GM23338 (cell line): ENCODE data around the gene COL4A2. TPM values are rescaled to one million over a fixed set of nuclear protein-coding genes. Genes with fewer than 3 reads are reported as not detected.

Experiments
- ATAC-seq: fragments of 200-7000 bp; cut with Tn5 transposase; 3 replicates; pipeline ENCODE4 v1.9.1; 2020
- DNase-seq: peaks from one replicate; pipeline ENCODE4 v3.0.0-alpha.2; 2015; ENCODE audit warnings: low spot score
- H2AFZ ChIP-seq: fragments of 200-600 bp; sonication (generic); 2 replicates; pipeline ENCODE4 v1.8.0; 2016; ENCODE audit warnings: antibody characterized with exemption, mild to moderate bottlenecking, moderate library complexity
- H3F3A ChIP-seq: fragments of 200-600 bp; sonication (generic); replicated peaks from 2 replicates; pipeline ENCODE4 v1.8.0; 2017; ENCODE audit warnings: antibody characterized with exemption, mixed run types, low read depth
- H3K27ac ChIP-seq: fragments of 200-600 bp; sonication (generic); 2 replicates; pipeline ENCODE4 v1.6.1; 2016; ENCODE audit warnings: low read depth
- H3K27me3 ChIP-seq: fragments of 200-600 bp; sonication (generic); 2 replicates; pipeline ENCODE4 v1.8.0; 2016; ENCODE audit warnings: mild to moderate bottlenecking, mixed run types, moderate library complexity; ENCODE audit not compliant: insufficient read depth
- H3K36me3 ChIP-seq: fragments of 200-600 bp; sonication (generic); 2 replicates; pipeline ENCODE4 v1.8.0; 2016; ENCODE audit warnings: mild to moderate bottlenecking; ENCODE audit not compliant: insufficient read depth
- H3K4me1 ChIP-seq: fragments of 200-600 bp; sonication (generic); 2 replicates; pipeline ENCODE4 v1.8.0; 2016; ENCODE audit warnings: mild to moderate bottlenecking, moderate library complexity; ENCODE audit not compliant: insufficient read depth
- H3K4me2 ChIP-seq: fragments of 200-600 bp; sonication (generic); 2 replicates; pipeline ENCODE4 v1.7.1; 2017; ENCODE audit warnings: mixed run types
- H3K4me3 ChIP-seq: fragments of 200-600 bp; sonication (generic); 2 replicates; pipeline ENCODE4 v1.6.1; 2016; ENCODE audit warnings: mixed run types
- H3K79me2 ChIP-seq: fragments of 200-600 bp; sonication (generic); replicated peaks from 2 replicates; pipeline ENCODE4 v1.8.0; 2017; ENCODE audit warnings: mild to moderate bottlenecking; ENCODE audit not compliant: insufficient read depth
- H3K9me2 ChIP-seq: fragments of 200-600 bp; sonication (generic); 2 replicates; pipeline ENCODE4 v1.8.0; 2017; ENCODE audit not compliant: insufficient read depth
- H4K20me1 ChIP-seq: fragments of 200-600 bp; sonication (generic); replicated peaks from 2 replicates; pipeline ENCODE4 v1.8.0; 2017; ENCODE audit warnings: mild to moderate bottlenecking; ENCODE audit not compliant: insufficient read depth
- H3K27ac Mint-ChIP-seq: 2 replicates; pipeline ENCODE4 v1.8.0; 2020; ENCODE audit warnings: inconsistent platforms, mild to moderate bottlenecking, moderate library complexity, mixed read lengths
- H3K27me3 Mint-ChIP-seq: 3 replicates; pipeline ENCODE4 v1.8.0; 2022; ENCODE audit warnings: low read depth, mild to moderate bottlenecking, moderate library complexity, mixed read lengths, inconsistent platforms; ENCODE audit not compliant: insufficient read depth, poor library complexity
- H3K36me3 Mint-ChIP-seq: 3 replicates; pipeline ENCODE4 v1.8.0; 2021; ENCODE audit warnings: low read depth, mild to moderate bottlenecking, inconsistent platforms, moderate library complexity, mixed read lengths
- H3K4me1 Mint-ChIP-seq: 3 replicates; pipeline ENCODE4 v1.8.0; 2020; ENCODE audit warnings: mild to moderate bottlenecking, inconsistent platforms, mixed read lengths
- H3K4me3 Mint-ChIP-seq: 3 replicates; pipeline ENCODE4 v1.8.0; 2021; ENCODE audit warnings: moderate library complexity, mild to moderate bottlenecking, inconsistent platforms, mixed read lengths
- H3K9me3 Mint-ChIP-seq: 3 replicates; pipeline ENCODE4 v1.8.0; 2020; ENCODE audit warnings: moderate library complexity, mild to moderate bottlenecking, inconsistent platforms, mixed read lengths
- CREB1 ChIP-seq: fragments of 250-450 bp; sonication (Bioruptor Pico); IDR thresholded peaks from 2 replicates; pipeline ENCODE4 v1.5.0; 2020; ENCODE audit warnings: low read depth, mild to moderate bottlenecking, moderate library complexity
- EZH2phosphoT487 ChIP-seq: fragments of 200-600 bp; sonication (generic); IDR thresholded peaks from one replicate; pipeline ENCODE4 v1.8.1; 2018; ENCODE audit warnings: antibody characterized with exemption; ENCODE audit not compliant: unreplicated experiment
- JUNB ChIP-seq: IDR thresholded peaks from one replicate; pipeline ENCODE4 v1.6.1; 2016; ENCODE audit warnings: antibody characterized with exemption; ENCODE audit not compliant: unreplicated experiment
- NANOG ChIP-seq: IDR thresholded peaks from 2 replicates; pipeline ENCODE4 v1.6.1; 2016; ENCODE audit warnings: antibody characterized with exemption, borderline replicate concordance
- POLR2AphosphoS5 ChIP-seq: IDR thresholded peaks from 2 replicates; pipeline ENCODE4 v1.6.1; 2016; ENCODE audit warnings: antibody characterized with exemption, low read depth
- polyA plus RNA-seq: library from polyadenylated mRNA; unstranded; fragments of >200 nt; fragmentation: Nextera tagmentation; extraction: Ambion mirVana; gene quantifications from 2 replicates; pipeline ENCODE4 v1.2.1, GENCODE V29; 2016
- total RNA-seq: library from RNA; depleted of rRNA; stranded (reverse); fragments of >200 nt; shearing (Covaris generic); gene quantifications from 2 replicates; pipeline ENCODE4 v1.2.3, GENCODE V29; 2014
- TF ChIP-seq, protein P1 (sequence below), 2 experiments: fragments of 200-600 bp in 1 of 2; sonication (generic) in 1 of 2; conservative IDR thresholded peaks; 2 replicates each; pipeline versions ENCODE4 v1.5.1 to v1.6.1; 2016 to 2017; ENCODE audit warnings: antibody characterized with exemption in 2 of 2, low read depth in 2 of 2, mild to moderate bottlenecking in 2 of 2, moderate library complexity in 1 of 2
- TF ChIP-seq, protein P2 (sequence below): fragments of 250-450 bp; sonication (Bioruptor Pico); IDR thresholded peaks from 2 replicates; pipeline ENCODE4 v1.5.0; 2020; ENCODE audit warnings: mild to moderate bottlenecking, moderate library complexity
- TF ChIP-seq, protein P3 (sequence below): IDR thresholded peaks from one replicate; pipeline ENCODE4 v1.6.1; 2018; ENCODE audit warnings: antibody characterized with exemption; ENCODE audit not compliant: unreplicated experiment

The COL4A2 gene
- total and polyA plus RNA-seq, 2 experiments from 2014 or later, result 37.4 to 131 TPM

DNA sequence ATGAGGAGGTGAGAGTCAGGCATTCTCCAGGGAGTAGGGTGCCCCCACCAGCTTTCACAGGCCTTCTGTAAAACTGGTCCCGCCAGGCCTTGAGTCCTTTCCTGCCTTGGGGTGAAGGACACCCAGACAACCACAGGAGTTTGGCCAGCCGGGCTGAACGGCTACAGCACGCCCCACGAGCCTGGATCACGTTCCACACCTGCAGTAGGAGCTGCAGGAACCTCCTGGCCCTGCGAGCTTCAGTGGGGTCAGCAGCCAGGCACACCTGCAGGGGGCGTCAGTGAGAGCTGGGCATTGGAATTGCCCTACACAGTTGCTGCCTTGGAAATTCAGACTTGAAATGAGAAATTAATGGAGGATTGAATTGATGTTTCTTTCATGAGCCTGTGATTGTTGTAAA, 45.7 kb downstream of the COL4A2 start:
- no peaks in the 10 kb centered on the region for H3K9me2 ChIP-seq
- peak; percentile 74 for ATAC-seq
- Mint-ChIP-seq H3K9me3 (no peaks in the 10 kb centered on the region), H3K4me3 (no peak overlapping the region), H3K27ac (no peak overlapping the region; the same call in 1 of the 2 replicates), H3K27me3 (peaks cover 8% of the 10 kb centered on the region), H3K36me3 (no peaks in the 10 kb centered on the region), H3K4me1 (peaks cover 43% of the 10 kb centered on the region)
- peaks cover 3% of the 10 kb centered on the region for H4K20me1 ChIP-seq
- H2AFZ ChIP-seq, result no peak overlapping the region
- no peak overlapping the region for H3K4me3 ChIP-seq
- H3K4me2 ChIP-seq, result no peak overlapping the region
- H3F3A ChIP-seq, result no peaks in the 10 kb centered on the region
- TF ChIP-seq POLR2AphosphoS5, result no peak
- TF ChIP-seq, protein P1, sequence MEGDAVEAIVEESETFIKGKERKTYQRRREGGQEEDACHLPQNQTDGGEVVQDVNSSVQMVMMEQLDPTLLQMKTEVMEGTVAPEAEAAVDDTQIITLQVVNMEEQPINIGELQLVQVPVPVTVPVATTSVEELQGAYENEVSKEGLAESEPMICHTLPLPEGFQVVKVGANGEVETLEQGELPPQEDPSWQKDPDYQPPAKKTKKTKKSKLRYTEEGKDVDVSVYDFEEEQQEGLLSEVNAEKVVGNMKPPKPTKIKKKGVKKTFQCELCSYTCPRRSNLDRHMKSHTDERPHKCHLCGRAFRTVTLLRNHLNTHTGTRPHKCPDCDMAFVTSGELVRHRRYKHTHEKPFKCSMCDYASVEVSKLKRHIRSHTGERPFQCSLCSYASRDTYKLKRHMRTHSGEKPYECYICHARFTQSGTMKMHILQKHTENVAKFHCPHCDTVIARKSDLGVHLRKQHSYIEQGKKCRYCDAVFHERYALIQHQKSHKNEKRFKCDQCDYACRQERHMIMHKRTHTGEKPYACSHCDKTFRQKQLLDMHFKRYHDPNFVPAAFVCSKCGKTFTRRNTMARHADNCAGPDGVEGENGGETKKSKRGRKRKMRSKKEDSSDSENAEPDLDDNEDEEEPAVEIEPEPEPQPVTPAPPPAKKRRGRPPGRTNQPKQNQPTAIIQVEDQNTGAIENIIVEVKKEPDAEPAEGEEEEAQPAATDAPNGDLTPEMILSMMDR (conservative IDR thresholded peaks at IDR 0.05; ENCODE audit: low read depth in 2 of 2), result peak; percentile 83 to 85
- H3K27me3 ChIP-seq, result no peaks in the 10 kb centered on the region
- DNase-seq, result peak; percentile 72
- H3K79me2 ChIP-seq, result peaks cover 22% of the 10 kb centered on the region
- H3K27ac ChIP-seq, result no peak overlapping the region
- H3K4me1 ChIP-seq, result peaks cover 28% of the 10 kb centered on the region
- no peaks in the 10 kb centered on the region for H3K36me3 ChIP-seq

DNA sequence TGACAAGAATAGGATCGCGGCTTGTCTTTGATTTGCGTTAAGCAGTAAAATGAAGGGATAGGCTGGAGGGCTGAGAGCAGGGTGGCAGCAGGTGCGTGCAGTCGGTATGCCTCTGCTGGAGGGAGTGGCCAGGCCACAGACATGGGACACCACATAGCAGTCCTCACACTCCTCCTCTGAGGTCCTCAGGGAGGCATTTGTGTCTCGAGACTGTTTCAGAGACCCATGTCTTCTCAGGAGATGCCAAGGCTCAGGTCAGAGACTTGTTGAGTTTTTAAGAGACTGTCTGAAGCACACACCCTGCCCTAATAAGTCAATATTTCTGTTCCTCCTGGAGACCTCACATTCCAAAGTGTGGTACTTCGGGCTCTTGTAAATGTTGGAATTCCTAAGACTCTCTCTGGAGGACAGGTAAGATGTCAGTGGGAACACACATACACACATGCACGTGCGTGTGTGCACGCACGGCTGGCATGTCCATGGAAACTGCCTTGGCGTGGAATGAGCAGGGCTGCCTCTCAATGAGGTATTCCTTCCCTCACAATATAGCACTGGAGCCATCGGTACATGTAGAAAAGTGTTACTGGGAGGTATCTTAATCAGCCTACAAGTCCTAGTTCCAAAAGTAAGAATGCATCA, 46.4 kb downstream of the COL4A2 start:
- no peak overlapping the region for H3K4me2 ChIP-seq
- no peaks in the 10 kb centered on the region for H3F3A ChIP-seq
- H2AFZ ChIP-seq, result no peak overlapping the region
- Mint-ChIP-seq H3K4me1 (peaks cover 43% of the 10 kb centered on the region), H3K4me3 (no peak overlapping the region), H3K9me3 (no peaks in the 10 kb centered on the region), H3K27ac (no peak overlapping the region), H3K36me3 (peaks cover 2% of the 10 kb centered on the region; the same call in 1 of the 3 replicates), H3K27me3 (peaks cover 5% of the 10 kb centered on the region)
- ATAC-seq, result peak; percentile 12; the same call in 2 of the 3 replicates
- peaks cover 5% of the 10 kb centered on the region; the same call in 1 of the 2 replicates for H3K36me3 ChIP-seq
- H3K4me1 ChIP-seq, result peaks cover 28% of the 10 kb centered on the region
- H4K20me1 ChIP-seq, result peaks cover 3% of the 10 kb centered on the region
- H3K4me3 ChIP-seq, result no peak overlapping the region
- TF ChIP-seq CREB1 (CRISPR knock-in tag) (no peak), EZH2phosphoT487 (no peak), POLR2AphosphoS5 (no peak), JUNB (no peak), NANOG (no peak)
- TF ChIP-seq, protein P2, sequence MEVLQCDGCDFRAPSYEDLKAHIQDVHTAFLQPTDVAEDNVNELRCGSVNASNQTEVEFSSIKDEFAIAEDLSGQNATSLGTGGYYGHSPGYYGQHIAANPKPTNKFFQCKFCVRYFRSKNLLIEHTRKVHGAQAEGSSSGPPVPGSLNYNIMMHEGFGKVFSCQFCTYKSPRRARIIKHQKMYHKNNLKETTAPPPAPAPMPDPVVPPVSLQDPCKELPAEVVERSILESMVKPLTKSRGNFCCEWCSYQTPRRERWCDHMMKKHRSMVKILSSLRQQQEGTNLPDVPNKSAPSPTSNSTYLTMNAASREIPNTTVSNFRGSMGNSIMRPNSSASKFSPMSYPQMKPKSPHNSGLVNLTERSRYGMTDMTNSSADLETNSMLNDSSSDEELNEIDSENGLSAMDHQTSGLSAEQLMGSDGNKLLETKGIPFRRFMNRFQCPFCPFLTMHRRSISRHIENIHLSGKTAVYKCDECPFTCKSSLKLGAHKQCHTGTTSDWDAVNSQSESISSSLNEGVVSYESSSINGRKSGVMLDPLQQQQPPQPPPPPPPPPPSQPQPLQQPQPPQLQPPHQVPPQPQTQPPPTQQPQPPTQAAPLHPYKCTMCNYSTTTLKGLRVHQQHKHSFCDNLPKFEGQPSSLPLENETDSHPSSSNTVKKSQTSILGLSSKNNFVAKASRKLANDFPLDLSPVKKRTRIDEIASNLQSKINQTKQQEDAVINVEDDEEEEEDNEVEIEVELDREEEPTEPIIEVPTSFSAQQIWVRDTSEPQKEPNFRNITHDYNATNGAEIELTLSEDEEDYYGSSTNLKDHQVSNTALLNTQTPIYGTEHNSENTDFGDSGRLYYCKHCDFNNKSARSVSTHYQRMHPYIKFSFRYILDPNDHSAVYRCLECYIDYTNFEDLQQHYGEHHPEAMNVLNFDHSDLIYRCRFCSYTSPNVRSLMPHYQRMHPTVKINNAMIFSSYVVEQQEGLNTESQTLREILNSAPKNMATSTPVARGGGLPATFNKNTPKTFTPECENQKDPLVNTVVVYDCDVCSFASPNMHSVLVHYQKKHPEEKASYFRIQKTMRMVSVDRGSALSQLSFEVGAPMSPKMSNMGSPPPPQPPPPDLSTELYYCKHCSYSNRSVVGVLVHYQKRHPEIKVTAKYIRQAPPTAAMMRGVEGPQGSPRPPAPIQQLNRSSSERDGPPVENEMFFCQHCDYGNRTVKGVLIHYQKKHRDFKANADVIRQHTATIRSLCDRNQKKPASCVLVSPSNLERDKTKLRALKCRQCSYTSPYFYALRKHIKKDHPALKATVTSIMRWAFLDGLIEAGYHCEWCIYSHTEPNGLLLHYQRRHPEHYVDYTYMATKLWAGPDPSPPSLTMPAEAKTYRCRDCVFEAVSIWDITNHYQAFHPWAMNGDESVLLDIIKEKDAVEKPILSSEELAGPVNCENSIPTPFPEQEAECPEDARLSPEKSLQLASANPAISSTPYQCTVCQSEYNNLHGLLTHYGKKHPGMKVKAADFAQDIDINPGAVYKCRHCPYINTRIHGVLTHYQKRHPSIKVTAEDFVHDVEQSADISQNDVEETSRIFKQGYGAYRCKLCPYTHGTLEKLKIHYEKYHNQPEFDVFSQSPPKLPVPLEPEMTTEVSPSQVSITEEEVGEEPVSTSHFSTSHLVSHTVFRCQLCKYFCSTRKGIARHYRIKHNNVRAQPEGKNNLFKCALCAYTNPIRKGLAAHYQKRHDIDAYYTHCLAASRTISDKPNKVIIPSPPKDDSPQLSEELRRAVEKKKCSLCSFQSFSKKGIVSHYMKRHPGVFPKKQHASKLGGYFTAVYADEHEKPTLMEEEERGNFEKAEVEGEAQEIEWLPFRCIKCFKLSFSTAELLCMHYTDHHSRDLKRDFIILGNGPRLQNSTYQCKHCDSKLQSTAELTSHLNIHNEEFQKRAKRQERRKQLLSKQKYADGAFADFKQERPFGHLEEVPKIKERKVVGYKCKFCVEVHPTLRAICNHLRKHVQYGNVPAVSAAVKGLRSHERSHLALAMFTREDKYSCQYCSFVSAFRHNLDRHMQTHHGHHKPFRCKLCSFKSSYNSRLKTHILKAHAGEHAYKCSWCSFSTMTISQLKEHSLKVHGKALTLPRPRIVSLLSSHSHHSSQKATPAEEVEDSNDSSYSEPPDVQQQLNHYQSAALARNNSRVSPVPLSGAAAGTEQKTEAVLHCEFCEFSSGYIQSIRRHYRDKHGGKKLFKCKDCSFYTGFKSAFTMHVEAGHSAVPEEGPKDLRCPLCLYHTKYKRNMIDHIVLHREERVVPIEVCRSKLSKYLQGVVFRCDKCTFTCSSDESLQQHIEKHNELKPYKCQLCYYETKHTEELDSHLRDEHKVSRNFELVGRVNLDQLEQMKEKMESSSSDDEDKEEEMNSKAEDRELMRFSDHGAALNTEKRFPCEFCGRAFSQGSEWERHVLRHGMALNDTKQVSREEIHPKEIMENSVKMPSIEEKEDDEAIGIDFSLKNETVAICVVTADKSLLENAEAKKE (CRISPR knock-in tag), result no peak
- TF ChIP-seq, protein P3, sequence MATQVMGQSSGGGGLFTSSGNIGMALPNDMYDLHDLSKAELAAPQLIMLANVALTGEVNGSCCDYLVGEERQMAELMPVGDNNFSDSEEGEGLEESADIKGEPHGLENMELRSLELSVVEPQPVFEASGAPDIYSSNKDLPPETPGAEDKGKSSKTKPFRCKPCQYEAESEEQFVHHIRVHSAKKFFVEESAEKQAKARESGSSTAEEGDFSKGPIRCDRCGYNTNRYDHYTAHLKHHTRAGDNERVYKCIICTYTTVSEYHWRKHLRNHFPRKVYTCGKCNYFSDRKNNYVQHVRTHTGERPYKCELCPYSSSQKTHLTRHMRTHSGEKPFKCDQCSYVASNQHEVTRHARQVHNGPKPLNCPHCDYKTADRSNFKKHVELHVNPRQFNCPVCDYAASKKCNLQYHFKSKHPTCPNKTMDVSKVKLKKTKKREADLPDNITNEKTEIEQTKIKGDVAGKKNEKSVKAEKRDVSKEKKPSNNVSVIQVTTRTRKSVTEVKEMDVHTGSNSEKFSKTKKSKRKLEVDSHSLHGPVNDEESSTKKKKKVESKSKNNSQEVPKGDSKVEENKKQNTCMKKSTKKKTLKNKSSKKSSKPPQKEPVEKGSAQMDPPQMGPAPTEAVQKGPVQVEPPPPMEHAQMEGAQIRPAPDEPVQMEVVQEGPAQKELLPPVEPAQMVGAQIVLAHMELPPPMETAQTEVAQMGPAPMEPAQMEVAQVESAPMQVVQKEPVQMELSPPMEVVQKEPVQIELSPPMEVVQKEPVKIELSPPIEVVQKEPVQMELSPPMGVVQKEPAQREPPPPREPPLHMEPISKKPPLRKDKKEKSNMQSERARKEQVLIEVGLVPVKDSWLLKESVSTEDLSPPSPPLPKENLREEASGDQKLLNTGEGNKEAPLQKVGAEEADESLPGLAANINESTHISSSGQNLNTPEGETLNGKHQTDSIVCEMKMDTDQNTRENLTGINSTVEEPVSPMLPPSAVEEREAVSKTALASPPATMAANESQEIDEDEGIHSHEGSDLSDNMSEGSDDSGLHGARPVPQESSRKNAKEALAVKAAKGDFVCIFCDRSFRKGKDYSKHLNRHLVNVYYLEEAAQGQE, result no peak
- H3K9me2 ChIP-seq, result no peaks in the 10 kb centered on the region
- H3K79me2 ChIP-seq, result peaks cover 20% of the 10 kb centered on the region
- no peak overlapping the region for H3K27ac ChIP-seq
- DNase-seq, result no peak
- no peaks in the 10 kb centered on the region for H3K27me3 ChIP-seq
